ENCODE measurements around the gene DHDDS.
"Not testable (repeated sequence)": the region's sequence is repeated elsewhere in the genome, so short reads cannot be mapped to it uniquely, and the experiment has no call there.

The DHDDS gene

GRCh38 chr1:26431979-26432695 is at the start of gene DHDDS:
DHDDS (plus strand) TSS chr1:26432321; CDS start chr1:26432946, 625 bp downstream.
- DNase-seq = peak; percentile 99

- DNase-seq = no peak
These were observed 48.0 kb upstream of the DHDDS start for GRCh38 chr1:26384076-26384475.

- not testable (repeated sequence) for DNase-seq
These were observed 47.1 kb upstream of the DHDDS start for GRCh38 chr1:26385063-26385462.

- peak; percentile 23 for DNase-seq
These were observed 44.7 kb upstream of the DHDDS start for GRCh38 chr1:26387447-26387846.

GRCh38 chr1:26388791-26389445 is 43.2 kb upstream of the DHDDS start:
- DNase-seq = no peak

GRCh38 chr1:26389604-26390247 is 42.4 kb upstream of the DHDDS start:
- no peak for DNase-seq

GRCh38 chr1:26391450-26391849 is 40.7 kb upstream of the DHDDS start:
- peak; percentile 48 for DNase-seq

- DNase-seq = no peak
These were observed 36.4 kb upstream of the DHDDS start for GRCh38 chr1:26395754-26396153.

- no peak for DNase-seq
These were observed 33.1 kb upstream of the DHDDS start for GRCh38 chr1:26399034-26399433.

- no peak for DNase-seq
These were observed 30.2 kb upstream of the DHDDS start for GRCh38 chr1:26401891-26402290.

- DNase-seq = no peak
These were observed 28.5 kb upstream of the DHDDS start for GRCh38 chr1:26403656-26404055.

- DNase-seq = no peak
These were observed 27.5 kb upstream of the DHDDS start for GRCh38 chr1:26404641-26405040.

- DNase-seq = no peak
These were observed 26.7 kb upstream of the DHDDS start for GRCh38 chr1:26405281-26405915.

- DNase-seq = peak; percentile 78
These were observed 23.5 kb upstream of the DHDDS start for GRCh38 chr1:26408604-26409003.

GRCh38 chr1:26409191-26409807 is 22.8 kb upstream of the DHDDS start:
- DNase-seq = no peak

- no peak for DNase-seq
These were observed 21.2 kb upstream of the DHDDS start, which contains the start of gene LIN28A for GRCh38 chr1:26410706-26411623. LIN28A (plus strand) TSS chr1:26410817; CDS start chr1:26410892, 75 bp downstream.

GRCh38 chr1:26411624-26412074 is 20.5 kb upstream of the DHDDS start:
- DNase-seq = no peak

GRCh38 chr1:26412180-26412840 is 19.8 kb upstream of the DHDDS start:
- DNase-seq = no peak

- DNase-seq = no peak
These were observed 19.1 kb upstream of the DHDDS start for GRCh38 chr1:26413031-26413430.

- DNase-seq = peak; percentile 92
These were observed 14.9 kb upstream of the DHDDS start for GRCh38 chr1:26417111-26417759.
